CD4-positive, CD25-positive, alpha-beta regulatory T cell (primary cell): ENCODE results near the gene GRM2. TPM values are rescaled to one million over a fixed set of nuclear protein-coding genes. Genes with fewer than 3 reads are reported as not detected.

Experiments used
- ATAC-seq, 2 donors: fragments of 150-1000 bp; cut with Tn5 transposase; one replicate each; pipeline ENCODE4 v1.10.0; 2021; ENCODE audit warnings: low read depth in 2 of 2, moderate number of reproducible peaks in 2 of 2, moderate library complexity in 1 of 2
- DNase-seq, 3 donors: peaks; one replicate each; pipeline versions ENCODE4 v3.0.0 to v3.0.0-alpha.2; 2012 to 2022; ENCODE audit warnings: mixed read lengths in 1 of 3
- H3K27ac ChIP-seq: one replicate; pipeline ENCODE4 v1.7.0; 2013; ENCODE audit warnings: mild to moderate bottlenecking, low read length; ENCODE audit not compliant: insufficient read depth, poor library complexity, severe bottlenecking
- H3K27me3 ChIP-seq: one replicate; pipeline ENCODE4 v1.7.0; 2013; ENCODE audit warnings: low read length; ENCODE audit not compliant: control insufficient read depth, insufficient read depth
- H3K36me3 ChIP-seq: one replicate; pipeline ENCODE4 v1.7.0; 2013; ENCODE audit warnings: mild to moderate bottlenecking, low read length, moderate library complexity; ENCODE audit not compliant: control insufficient read depth, insufficient read depth
- H3K4me1 ChIP-seq: 2 replicates; pipeline ENCODE4 v1.7.0; 2013; ENCODE audit warnings: mild to moderate bottlenecking, low read length; ENCODE audit not compliant: insufficient read depth, control insufficient read depth, poor library complexity, severe bottlenecking
- H3K4me3 ChIP-seq: one replicate; pipeline ENCODE4 v1.7.0; 2013; ENCODE audit warnings: low read depth, mild to moderate bottlenecking, low read length, moderate library complexity
- H3K9me3 ChIP-seq, 2 experiments: 1 replicate in 1 of 2; 2 replicates in 1 of 2; pipeline ENCODE4 v1.7.0; 2013; ENCODE audit warnings: low read length in 2 of 2, mild to moderate bottlenecking in 1 of 2, moderate library complexity in 1 of 2; ENCODE audit not compliant: control insufficient read depth in 2 of 2
- H3K27ac Mint-ChIP-seq, 3 donors: one replicate each; pipeline ENCODE4 v1.8.0; 2020 to 2022; ENCODE audit warnings: mild to moderate bottlenecking in 3 of 3, mixed read lengths in 3 of 3, moderate library complexity in 2 of 3
- H3K27me3 Mint-ChIP-seq: one replicate; pipeline ENCODE4 v1.8.0; 2022; ENCODE audit warnings: mild to moderate bottlenecking, mixed read lengths
- H3K36me3 Mint-ChIP-seq: one replicate; pipeline ENCODE4 v1.8.0; 2020; ENCODE audit warnings: mixed read lengths
- H3K4me1 Mint-ChIP-seq, 4 donors: one replicate each; pipeline ENCODE4 v1.8.0; 2020 to 2022; ENCODE audit warnings: mixed read lengths in 4 of 4, mild to moderate bottlenecking in 1 of 4
- H3K4me3 Mint-ChIP-seq, 4 donors: one replicate each; pipeline ENCODE4 v1.8.0; 2020 to 2022; ENCODE audit warnings: mild to moderate bottlenecking in 4 of 4, mixed read lengths in 4 of 4, moderate library complexity in 3 of 4
- H3K9me3 Mint-ChIP-seq, 7 donors: one replicate each; pipeline ENCODE4 v1.8.0; 2020 to 2022; ENCODE audit warnings: mixed read lengths in 7 of 7, mild to moderate bottlenecking in 3 of 7, moderate library complexity in 2 of 7
- polyA plus RNA-seq, 4 donors: library from polyadenylated mRNA; unstranded; fragments of 300-500 nt; fragmentation: Illumina TruSeq; gene quantifications; one replicate each; pipeline ENCODE4 v1.2.3, GENCODE V29; 2021
- total RNA-seq: library from RNA; stranded (reverse); gene quantifications from one replicate; pipeline ENCODE4 v1.2.3, GENCODE V29; 2022

The GRM2 gene
- total and polyA plus RNA-seq, 5 donors from 2014 or later, result 0.29 to 3.0 TPM; not detected in 3

DNA sequence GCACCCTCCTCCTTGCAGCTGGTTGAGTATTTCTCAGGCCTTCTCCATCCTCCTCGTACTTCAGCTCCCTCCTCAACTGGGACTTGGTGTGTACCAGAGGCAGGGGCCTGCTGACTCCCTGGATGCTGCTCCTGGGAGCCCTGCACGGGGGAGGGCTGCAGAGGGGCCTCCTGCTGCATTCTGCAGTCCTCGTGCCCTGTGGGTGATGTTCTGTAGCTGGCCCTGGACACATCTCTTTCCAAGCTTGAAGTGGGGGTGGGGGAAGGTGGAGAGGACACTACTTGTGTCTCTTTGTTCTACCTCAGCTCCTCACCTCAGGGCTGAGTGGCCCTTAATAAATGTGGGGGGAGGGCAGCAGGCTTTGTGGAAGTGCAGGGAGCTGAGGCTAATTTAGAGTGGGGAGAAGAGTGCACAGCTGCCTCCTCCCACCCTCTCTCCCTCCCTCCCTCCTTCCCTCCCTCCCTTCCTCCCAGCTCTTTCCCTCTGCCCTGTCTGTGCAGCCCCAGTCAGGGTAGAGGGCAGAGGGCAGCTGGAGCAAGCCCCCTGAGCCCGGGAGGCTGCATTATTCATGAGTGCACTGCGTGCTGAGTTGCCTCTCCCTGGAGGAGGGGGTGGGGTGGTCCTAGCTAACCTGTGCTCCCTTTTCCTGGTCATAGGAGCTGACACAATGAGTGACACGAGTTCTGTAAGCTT is 3.7 kb upstream of the GRM2 start:
- H3K27me3 Mint-ChIP-seq, result no peaks in the 10 kb centered on the region
- no peak overlapping the region for H3K27ac Mint-ChIP-seq
- H3K27ac ChIP-seq, result no peak overlapping the region
- H3K27me3 ChIP-seq, result no peaks in the 10 kb centered on the region
- peaks cover 0 to 2% (median 0%) of the 10 kb centered on the region in 7 donors for H3K9me3 Mint-ChIP-seq
- H3K36me3 Mint-ChIP-seq, result peaks cover 32% of the 10 kb centered on the region
- H3K4me3 Mint-ChIP-seq, result no peak overlapping the region
- H3K36me3 ChIP-seq, result peaks cover 55% of the 10 kb centered on the region
- DNase-seq, result no peak
- no peak overlapping the region for H3K4me3 ChIP-seq
- H3K4me1 ChIP-seq, result no peaks in the 10 kb centered on the region
- H3K9me3 ChIP-seq, result no peaks in the 10 kb centered on the region
- no peak for ATAC-seq
- H3K4me1 Mint-ChIP-seq, result peaks cover 0 to 44% (median 18%) of the 10 kb centered on the region in 4 donors

DNA sequence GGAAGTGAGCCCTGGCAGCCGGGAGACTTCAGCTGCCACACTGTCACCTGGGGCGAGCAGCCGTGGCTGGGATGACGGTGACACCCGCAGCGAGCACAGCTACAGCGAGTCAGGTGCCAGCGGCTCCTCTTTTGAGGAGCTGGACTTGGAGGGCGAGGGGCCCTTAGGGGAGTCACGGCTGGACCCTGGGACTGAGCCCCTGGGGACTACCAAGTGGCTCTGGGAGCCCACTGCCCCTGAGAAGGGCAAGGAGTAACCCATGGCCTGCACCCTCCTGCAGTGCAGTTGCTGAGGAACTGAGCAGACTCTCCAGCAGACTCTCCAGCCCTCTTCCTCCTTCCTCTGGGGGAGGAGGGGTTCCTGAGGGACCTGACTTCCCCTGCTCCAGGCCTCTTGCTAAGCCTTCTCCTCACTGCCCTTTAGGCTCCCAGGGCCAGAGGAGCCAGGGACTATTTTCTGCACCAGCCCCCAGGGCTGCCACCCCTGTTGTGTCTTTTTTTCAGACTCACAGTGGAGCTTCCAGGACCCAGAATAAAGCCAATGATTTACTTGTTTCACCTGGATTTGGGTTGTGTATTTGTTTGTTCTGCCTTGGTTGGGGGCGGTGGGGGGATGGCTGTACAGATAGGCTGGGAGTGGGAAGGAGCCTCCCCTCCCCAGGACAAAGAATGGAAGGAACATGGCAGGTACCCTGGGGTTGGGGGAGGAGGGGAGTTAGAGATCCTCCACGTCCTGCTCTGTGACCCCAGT is 2.9 kb upstream of the GRM2 start:
- H3K27ac Mint-ChIP-seq, result no peak overlapping the region

DNA sequence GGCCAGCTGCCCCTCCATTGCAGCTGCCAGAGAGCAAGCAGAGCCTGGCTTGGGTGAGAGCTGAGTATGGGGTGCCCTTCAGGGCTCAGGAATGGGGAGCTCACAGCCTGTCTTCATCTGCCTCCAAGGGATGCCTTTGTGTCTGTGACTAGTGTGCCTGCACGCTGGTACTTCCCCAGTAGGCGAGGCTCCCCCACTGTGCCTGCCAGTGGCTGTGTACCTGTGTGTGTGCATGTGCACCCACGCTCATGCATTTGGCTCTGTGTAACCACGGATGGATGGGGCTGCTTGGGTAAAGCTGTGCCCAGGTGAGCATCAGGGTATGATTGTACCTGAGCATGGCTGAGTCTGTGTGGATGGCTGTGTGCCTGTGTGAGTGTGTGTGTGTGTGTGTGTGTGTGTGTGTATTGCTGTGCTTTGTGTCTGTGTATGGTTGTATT is 2.3 kb upstream of the GRM2 start:
- Histone ChIP-seq H3K4me3 (no peak overlapping the region), H3K27me3 (no peaks in the 10 kb centered on the region), H3K27ac (no peak overlapping the region), H3K4me1 (no peaks in the 10 kb centered on the region), H3K36me3 (peaks cover 44% of the 10 kb centered on the region), H3K9me3 (no peaks in the 10 kb centered on the region)
- Mint-ChIP-seq H3K4me1 (peaks cover 0 to 33% (median 14%) of the 10 kb centered on the region in 4 donors), H3K27me3 (no peaks in the 10 kb centered on the region), H3K9me3 (peaks cover 0 to 2% (median 0%) of the 10 kb centered on the region in 7 donors), H3K36me3 (peaks cover 21% of the 10 kb centered on the region), H3K4me3 (no peak overlapping the region), H3K27ac (peak overlapping the region in 1 of 3 donors; percentile 36)
- no peak for DNase-seq
- no peak for ATAC-seq

More for the DNA sequence above, 2.9 kb upstream of the GRM2 start:
- Mint-ChIP-seq H3K27me3 (no peaks in the 10 kb centered on the region), H3K9me3 (peaks cover 0 to 2% (median 0%) of the 10 kb centered on the region in 7 donors), H3K4me3 (no peak overlapping the region), H3K4me1 (peaks cover 0 to 38% (median 16%) of the 10 kb centered on the region in 4 donors), H3K36me3 (peaks cover 26% of the 10 kb centered on the region)
- ATAC-seq, result no peak
- no peak overlapping the region for H3K27ac ChIP-seq
- H3K4me3 ChIP-seq, result no peak overlapping the region
- DNase-seq, result no peak
- no peaks in the 10 kb centered on the region for H3K9me3 ChIP-seq
- no peaks in the 10 kb centered on the region for H3K4me1 ChIP-seq
- H3K36me3 ChIP-seq, result peaks cover 49% of the 10 kb centered on the region
- no peaks in the 10 kb centered on the region for H3K27me3 ChIP-seq

DNA sequence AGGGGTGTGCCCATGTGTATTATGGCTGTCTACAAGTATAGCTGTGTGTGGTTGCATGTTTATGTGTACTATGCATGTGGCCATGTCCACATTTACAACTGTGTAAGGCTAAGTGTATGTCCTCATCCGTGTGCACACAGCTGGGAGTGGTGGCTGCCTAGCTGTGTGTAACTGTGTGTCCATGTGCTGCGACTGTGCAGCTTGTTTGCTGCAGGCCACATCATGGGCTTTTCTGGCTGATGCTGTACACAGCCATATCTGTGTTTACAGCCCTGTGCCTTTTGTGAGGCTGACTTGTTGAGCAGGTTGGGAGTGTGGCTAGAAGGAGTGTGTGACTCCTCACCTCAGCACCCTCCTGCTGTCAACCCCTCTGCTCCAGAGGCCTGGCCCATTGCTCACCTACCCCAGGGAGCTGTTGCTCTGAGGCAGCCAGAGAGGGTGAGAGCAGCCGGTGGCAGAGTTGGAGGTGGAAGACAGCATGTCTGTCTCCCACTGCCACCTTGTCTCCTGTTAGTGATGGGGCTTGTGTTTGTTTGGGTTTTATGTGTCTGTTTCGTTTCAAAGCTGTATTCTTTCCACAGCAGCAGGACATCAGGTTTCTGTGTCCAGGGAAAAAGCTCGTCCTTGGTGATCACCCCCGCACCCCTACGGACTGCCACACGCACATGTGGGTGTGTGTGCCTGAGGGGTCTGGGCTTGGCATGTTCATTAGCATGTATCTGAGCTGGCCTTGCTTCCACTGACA is 1.4 kb upstream of the GRM2 start:
- H3K9me3 Mint-ChIP-seq, result peaks cover 0 to 2% (median 0%) of the 10 kb centered on the region in 7 donors
- H3K27me3 Mint-ChIP-seq, result no peaks in the 10 kb centered on the region
- H3K4me3 ChIP-seq, result no peak overlapping the region
- peaks cover 0 to 37% (median 16%) of the 10 kb centered on the region in 4 donors for H3K4me1 Mint-ChIP-seq
- no peaks in the 10 kb centered on the region for H3K27me3 ChIP-seq
- H3K9me3 ChIP-seq, result no peaks in the 10 kb centered on the region
- H3K27ac Mint-ChIP-seq, result peak overlapping the region in 1 of 3 donors; percentile 36
- H3K36me3 Mint-ChIP-seq, result peaks cover 18% of the 10 kb centered on the region
- no peak overlapping the region for H3K4me3 Mint-ChIP-seq
- H3K36me3 ChIP-seq, result peaks cover 35% of the 10 kb centered on the region
- DNase-seq, result no peak
- ATAC-seq, result no peak
- no peaks in the 10 kb centered on the region for H3K4me1 ChIP-seq
- no peak overlapping the region for H3K27ac ChIP-seq

- ATAC-seq (no peak), DNase-seq (no peak)
- Histone ChIP-seq H3K36me3 (peaks cover 30% of the 10 kb centered on the region), H3K9me3 (no peaks in the 10 kb centered on the region), H3K27me3 (no peaks in the 10 kb centered on the region), H3K4me3 (no peak overlapping the region), H3K4me1 (no peaks in the 10 kb centered on the region), H3K27ac (no peak overlapping the region)
- Mint-ChIP-seq H3K4me3 (no peak overlapping the region), H3K9me3 (peaks cover 0 to 2% (median 0%) of the 10 kb centered on the region in 7 donors), H3K4me1 (peaks cover 0 to 37% (median 16%) of the 10 kb centered on the region in 4 donors), H3K27ac (no peak overlapping the region), H3K36me3 (peaks cover 18% of the 10 kb centered on the region), H3K27me3 (no peaks in the 10 kb centered on the region)
These were observed 815 bp upstream of the GRM2 start for GRCh38 chr3:51706021-51706485.

GRCh38 chr3:51708216-51708845 is 1.5 kb downstream of the GRM2 start:
- peak overlapping the region in 1 of 3 donors; percentile 32 for H3K27ac Mint-ChIP-seq
- no peak for DNase-seq
- ATAC-seq, result no peak

DNA sequence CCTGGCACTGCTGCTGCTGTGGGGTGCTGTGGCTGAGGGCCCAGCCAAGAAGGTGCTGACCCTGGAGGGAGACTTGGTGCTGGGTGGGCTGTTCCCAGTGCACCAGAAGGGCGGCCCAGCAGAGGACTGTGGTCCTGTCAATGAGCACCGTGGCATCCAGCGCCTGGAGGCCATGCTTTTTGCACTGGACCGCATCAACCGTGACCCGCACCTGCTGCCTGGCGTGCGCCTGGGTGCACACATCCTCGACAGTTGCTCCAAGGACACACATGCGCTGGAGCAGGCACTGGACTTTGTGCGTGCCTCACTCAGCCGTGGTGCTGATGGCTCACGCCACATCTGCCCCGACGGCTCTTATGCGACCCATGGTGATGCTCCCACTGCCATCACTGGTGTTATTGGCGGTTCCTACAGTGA is 2.1 kb downstream of the GRM2 start:
- Mint-ChIP-seq H3K4me3 (no peak overlapping the region), H3K27ac (peak overlapping the region in 1 of 3 donors; percentile 32)

More at GRCh38 chr3:51708216-51708845, 1.5 kb downstream of the GRM2 start:
- no peak overlapping the region for H3K27ac ChIP-seq
- H3K36me3 Mint-ChIP-seq, result peaks cover 15% of the 10 kb centered on the region
- no peaks in the 10 kb centered on the region for H3K4me1 ChIP-seq
- peaks cover 0 to 2% (median 0%) of the 10 kb centered on the region in 7 donors for H3K9me3 Mint-ChIP-seq
- H3K27me3 Mint-ChIP-seq, result no peaks in the 10 kb centered on the region
- H3K27me3 ChIP-seq, result no peaks in the 10 kb centered on the region
- no peak overlapping the region for H3K4me3 ChIP-seq
- peaks cover 0 to 35% (median 16%) of the 10 kb centered on the region in 4 donors for H3K4me1 Mint-ChIP-seq
- H3K9me3 ChIP-seq, result no peaks in the 10 kb centered on the region
- H3K36me3 ChIP-seq, result peaks cover 21% of the 10 kb centered on the region
- no peak overlapping the region for H3K4me3 Mint-ChIP-seq

More for the DNA sequence above, 2.1 kb downstream of the GRM2 start:
- no peak overlapping the region for H3K4me3 ChIP-seq
- peaks cover 0 to 2% (median 0%) of the 10 kb centered on the region in 7 donors for H3K9me3 Mint-ChIP-seq
- no peaks in the 10 kb centered on the region for H3K9me3 ChIP-seq
- peaks cover 14% of the 10 kb centered on the region for H3K36me3 Mint-ChIP-seq
- H3K36me3 ChIP-seq, result peaks cover 15% of the 10 kb centered on the region
- ATAC-seq, result no peak
- no peaks in the 10 kb centered on the region for H3K27me3 Mint-ChIP-seq
- H3K4me1 Mint-ChIP-seq, result peaks cover 0 to 34% (median 19%) of the 10 kb centered on the region in 4 donors
- no peak overlapping the region for H3K27ac ChIP-seq
- H3K27me3 ChIP-seq, result no peaks in the 10 kb centered on the region
- no peak for DNase-seq
- no peaks in the 10 kb centered on the region for H3K4me1 ChIP-seq
